D721Med (cell line): ENCODE results near the gene KCNIP4.

Experiments used
- DNase-seq: peaks from one replicate; pipeline ENCODE4 v3.0.0; 2011; ENCODE audit warnings: low spot score; ENCODE audit not compliant: insufficient read length
- FAIRE-seq: peaks from 2 replicates; lab custom pipeline; 2011; peaks lifted over from hg19 to GRCh38; lab: Jason Lieb, UNC
- CTCF ChIP-seq: IDR thresholded peaks from 2 replicates; pipeline ENCODE4 v1.5.1; 2012; ENCODE audit warnings: mild to moderate bottlenecking, control low read depth; ENCODE audit not compliant: insufficient read depth; ENCODE audit errors: missing control alignments

KCNIP4 gene

GRCh38 chr4:21716531-21716930, 232.0 kb downstream of the KCNIP4 start:
- FAIRE-seq (no peak), DNase-seq (no peak)
- no peak for TF ChIP-seq CTCF

GRCh38 chr4:21710179-21710835, 238.3 kb downstream of the KCNIP4 start:
- FAIRE-seq (no peak), DNase-seq (no peak)
- no peak for TF ChIP-seq CTCF

- no peak for TF ChIP-seq CTCF
- DNase-seq, result no peak
These were observed 238.8 kb downstream of the KCNIP4 start for GRCh38 chr4:21709761-21710160.

GRCh38 chr4:21709031-21709430, 239.5 kb downstream of the KCNIP4 start:
- TF ChIP-seq CTCF, result no peak
- no peak for DNase-seq
- FAIRE-seq, result no peak

More at GRCh38 chr4:21709761-21710160, 238.8 kb downstream of the KCNIP4 start:
- FAIRE-seq, result no peak

GRCh38 chr4:21699446-21699845, 249.1 kb downstream of the KCNIP4 start:
- no peak for FAIRE-seq
- no peak for DNase-seq

GRCh38 chr4:21697583-21697982, 251.0 kb downstream of the KCNIP4 start:
- TF ChIP-seq CTCF, result no peak
- DNase-seq, result no peak
- FAIRE-seq, result no peak

More at GRCh38 chr4:21699446-21699845, 249.1 kb downstream of the KCNIP4 start:
- TF ChIP-seq CTCF, result no peak

GRCh38 chr4:21695141-21695540, 253.4 kb downstream of the KCNIP4 start:
- no peak for FAIRE-seq
- TF ChIP-seq CTCF, result no peak
- no peak for DNase-seq
